Hepatocyte (in vitro differentiated cells): ENCODE measurements around the gene AMZ2. TPM values are rescaled to one million over a fixed set of nuclear protein-coding genes. Genes with fewer than 3 reads are reported as not detected.
A peak's percentile ranks its signal among the peaks of the same experiment; 100 is the strongest.

Source experiments
- DNase-seq: peaks from one replicate; pipeline ENCODE4 v3.0.0-alpha.2; 2016; ENCODE audit warnings: low spot score
- H2AFZ ChIP-seq: fragments of 200-600 bp; sonication (generic); 2 replicates; pipeline ENCODE4 v1.6.0; 2016; ENCODE audit warnings: antibody characterized with exemption, mild to moderate bottlenecking
- H3K27ac ChIP-seq: fragments of 200-600 bp; sonication (generic); 2 replicates; pipeline ENCODE4 v1.5.1; 2016; ENCODE audit warnings: mild to moderate bottlenecking
- H3K27me3 ChIP-seq: fragments of 200-600 bp; sonication (generic); 2 replicates; pipeline ENCODE4 v1.6.1; 2016
- H3K36me3 ChIP-seq: fragments of 200-600 bp; sonication (generic); replicated peaks from 2 replicates; pipeline ENCODE4 v1.5.1; 2016; ENCODE audit warnings: low read depth; ENCODE audit not compliant: insufficient read depth
- H3K4me1 ChIP-seq: fragments of 200-600 bp; sonication (generic); 2 replicates; pipeline ENCODE4 v1.5.1; 2016; ENCODE audit warnings: mild to moderate bottlenecking, moderate library complexity; ENCODE audit not compliant: insufficient read depth
- H3K4me2 ChIP-seq: fragments of 200-600 bp; sonication (generic); 2 replicates; pipeline ENCODE4 v1.6.0; 2016
- H3K4me3 ChIP-seq: fragments of 200-600 bp; sonication (generic); 2 replicates; pipeline ENCODE4 v1.5.1; 2016; ENCODE audit warnings: mild to moderate bottlenecking
- H3K79me2 ChIP-seq: fragments of 200-600 bp; sonication (generic); 2 replicates; pipeline ENCODE4 v1.6.0; 2017; ENCODE audit warnings: mild to moderate bottlenecking
- H3K9me2 ChIP-seq: fragments of 200-600 bp; sonication (generic); replicated peaks from 2 replicates; pipeline ENCODE4 v1.6.0; 2017; ENCODE audit warnings: mild to moderate bottlenecking; ENCODE audit not compliant: insufficient read depth
- H3K9me3 ChIP-seq: fragments of 200-600 bp; sonication (generic); 2 replicates; pipeline ENCODE4 v1.5.1; 2016; ENCODE audit warnings: low read depth, mild to moderate bottlenecking
- H4K20me1 ChIP-seq: fragments of 200-600 bp; sonication (generic); 2 replicates; pipeline ENCODE4 v1.6.0; 2016; ENCODE audit warnings: mild to moderate bottlenecking; ENCODE audit not compliant: insufficient read depth, poor library complexity, severe bottlenecking
- EZH2 ChIP-seq: fragments of 200-600 bp; sonication (generic); IDR thresholded peaks from 2 replicates; pipeline ENCODE4 v1.6.1; 2016; ENCODE audit warnings: antibody characterized with exemption, mild to moderate bottlenecking, borderline replicate concordance
- EZH2phosphoT487 ChIP-seq: fragments of 200-600 bp; sonication (generic); IDR thresholded peaks from one replicate; pipeline ENCODE4 v1.6.1; 2018; ENCODE audit warnings: antibody characterized with exemption, mild to moderate bottlenecking, low read depth, moderate library complexity; ENCODE audit not compliant: unreplicated experiment, severe bottlenecking
- WGBS: methylation state at CpG from one replicate; pipeline ENCODE4 v1.1.6; 2016; ENCODE audit warnings: low lambda C conversion rate; ENCODE audit errors: missing lambda C conversion rate; 5-methylcytosine and 5-hydroxymethylcytosine counted together
- polyA plus RNA-seq: library from polyadenylated mRNA; unstranded; fragments of >200 nt; fragmentation: Nextera tagmentation; extraction: Ambion mirVana; gene quantifications from 2 replicates; pipeline ENCODE4 v1.2.1, GENCODE V29; 2016
- total RNA-seq: library from RNA; depleted of rRNA; stranded (reverse); fragments of >200 nt; gene quantifications from 2 replicates; pipeline ENCODE4 v1.2.3, GENCODE V29; 2014
- TF ChIP-seq, protein P1 (sequence below): fragments of 200-600 bp; sonication (generic); IDR thresholded peaks from 2 replicates; pipeline ENCODE4 v1.5.1; 2016; ENCODE audit warnings: antibody characterized with exemption, mild to moderate bottlenecking; ENCODE audit not compliant: poor library complexity

The AMZ2 gene, protein sequence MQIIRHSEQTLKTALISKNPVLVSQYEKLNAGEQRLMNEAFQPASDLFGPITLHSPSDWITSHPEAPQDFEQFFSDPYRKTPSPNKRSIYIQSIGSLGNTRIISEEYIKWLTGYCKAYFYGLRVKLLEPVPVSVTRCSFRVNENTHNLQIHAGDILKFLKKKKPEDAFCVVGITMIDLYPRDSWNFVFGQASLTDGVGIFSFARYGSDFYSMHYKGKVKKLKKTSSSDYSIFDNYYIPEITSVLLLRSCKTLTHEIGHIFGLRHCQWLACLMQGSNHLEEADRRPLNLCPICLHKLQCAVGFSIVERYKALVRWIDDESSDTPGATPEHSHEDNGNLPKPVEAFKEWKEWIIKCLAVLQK
- 58.8 and 64.7 TPM in 2 replicates for total RNA-seq
- polyA plus RNA-seq: 51.6 and 53.1 TPM in 2 replicates

DNA sequence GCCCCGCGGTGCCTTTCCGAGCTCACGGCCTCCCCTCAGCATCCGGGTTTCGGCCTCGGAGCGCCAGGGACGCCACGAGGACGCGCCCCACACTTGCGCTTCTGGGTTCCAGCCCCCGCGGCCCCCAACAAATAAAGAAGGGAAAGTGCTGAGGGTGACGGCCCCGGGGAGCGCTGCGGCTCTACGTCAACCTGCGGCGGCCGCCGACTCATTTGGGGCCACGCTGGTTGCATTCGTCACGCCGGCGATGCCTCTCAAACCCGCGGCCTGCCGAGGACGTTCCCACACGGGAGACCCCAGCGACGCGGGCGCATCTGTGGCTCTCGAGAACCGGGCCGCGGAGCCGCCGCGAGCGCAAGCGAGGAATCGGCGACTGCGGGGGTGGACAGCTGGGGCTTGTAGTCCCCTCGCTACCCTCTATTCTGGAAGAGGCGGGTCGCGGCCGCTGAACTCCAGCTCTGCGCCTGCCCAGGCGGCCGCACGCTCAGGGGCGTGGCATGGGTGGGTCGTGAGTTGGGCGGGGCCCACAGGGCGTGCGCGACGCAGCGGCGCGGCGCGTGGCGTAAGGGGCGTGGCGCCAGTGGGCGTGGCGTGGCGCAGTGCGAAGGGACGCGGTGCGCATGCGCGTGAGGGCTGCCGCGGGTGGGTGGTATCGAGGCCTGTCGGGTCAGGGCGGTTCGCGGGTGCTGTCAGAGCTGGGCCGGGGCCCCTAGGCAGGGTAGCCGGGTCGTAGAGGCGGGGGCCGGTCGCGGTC lies at the start of gene AMZ2:
Gene AMZ2 (plus strand): TSS at position 599 of the 754 bp plus-strand sequence. CDS start 2,145 bp downstream, outside the sequence.
- Histone ChIP-seq H3K9me2 (no peaks in the 10 kb centered on the region), H3K9me3 (no peaks in the 10 kb centered on the region), H4K20me1 (no peaks in the 10 kb centered on the region), H3K36me3 (no peaks in the 10 kb centered on the region), H2AFZ (peak within 1 kb of the TSS; percentile 96), H3K4me3 (peak within 1 kb of the TSS; percentile 87), H3K79me2 (peaks cover 13% of the 10 kb centered on the region), H3K4me1 (peaks cover 7% of the 10 kb centered on the region), H3K27ac (peak within 1 kb of the TSS; percentile 98), H3K27me3 (no peaks in the 10 kb centered on the region), H3K4me2 (peak within 1 kb of the TSS; percentile 89)
- DNase-seq: peak; percentile 98
- WGBS: 2% methylated on average over 88 of the region's 97 CpGs
- TF ChIP-seq EZH2 (no peak), EZH2phosphoT487 (no peak)
- TF ChIP-seq, protein P1, sequence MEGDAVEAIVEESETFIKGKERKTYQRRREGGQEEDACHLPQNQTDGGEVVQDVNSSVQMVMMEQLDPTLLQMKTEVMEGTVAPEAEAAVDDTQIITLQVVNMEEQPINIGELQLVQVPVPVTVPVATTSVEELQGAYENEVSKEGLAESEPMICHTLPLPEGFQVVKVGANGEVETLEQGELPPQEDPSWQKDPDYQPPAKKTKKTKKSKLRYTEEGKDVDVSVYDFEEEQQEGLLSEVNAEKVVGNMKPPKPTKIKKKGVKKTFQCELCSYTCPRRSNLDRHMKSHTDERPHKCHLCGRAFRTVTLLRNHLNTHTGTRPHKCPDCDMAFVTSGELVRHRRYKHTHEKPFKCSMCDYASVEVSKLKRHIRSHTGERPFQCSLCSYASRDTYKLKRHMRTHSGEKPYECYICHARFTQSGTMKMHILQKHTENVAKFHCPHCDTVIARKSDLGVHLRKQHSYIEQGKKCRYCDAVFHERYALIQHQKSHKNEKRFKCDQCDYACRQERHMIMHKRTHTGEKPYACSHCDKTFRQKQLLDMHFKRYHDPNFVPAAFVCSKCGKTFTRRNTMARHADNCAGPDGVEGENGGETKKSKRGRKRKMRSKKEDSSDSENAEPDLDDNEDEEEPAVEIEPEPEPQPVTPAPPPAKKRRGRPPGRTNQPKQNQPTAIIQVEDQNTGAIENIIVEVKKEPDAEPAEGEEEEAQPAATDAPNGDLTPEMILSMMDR: no peak

DNA sequence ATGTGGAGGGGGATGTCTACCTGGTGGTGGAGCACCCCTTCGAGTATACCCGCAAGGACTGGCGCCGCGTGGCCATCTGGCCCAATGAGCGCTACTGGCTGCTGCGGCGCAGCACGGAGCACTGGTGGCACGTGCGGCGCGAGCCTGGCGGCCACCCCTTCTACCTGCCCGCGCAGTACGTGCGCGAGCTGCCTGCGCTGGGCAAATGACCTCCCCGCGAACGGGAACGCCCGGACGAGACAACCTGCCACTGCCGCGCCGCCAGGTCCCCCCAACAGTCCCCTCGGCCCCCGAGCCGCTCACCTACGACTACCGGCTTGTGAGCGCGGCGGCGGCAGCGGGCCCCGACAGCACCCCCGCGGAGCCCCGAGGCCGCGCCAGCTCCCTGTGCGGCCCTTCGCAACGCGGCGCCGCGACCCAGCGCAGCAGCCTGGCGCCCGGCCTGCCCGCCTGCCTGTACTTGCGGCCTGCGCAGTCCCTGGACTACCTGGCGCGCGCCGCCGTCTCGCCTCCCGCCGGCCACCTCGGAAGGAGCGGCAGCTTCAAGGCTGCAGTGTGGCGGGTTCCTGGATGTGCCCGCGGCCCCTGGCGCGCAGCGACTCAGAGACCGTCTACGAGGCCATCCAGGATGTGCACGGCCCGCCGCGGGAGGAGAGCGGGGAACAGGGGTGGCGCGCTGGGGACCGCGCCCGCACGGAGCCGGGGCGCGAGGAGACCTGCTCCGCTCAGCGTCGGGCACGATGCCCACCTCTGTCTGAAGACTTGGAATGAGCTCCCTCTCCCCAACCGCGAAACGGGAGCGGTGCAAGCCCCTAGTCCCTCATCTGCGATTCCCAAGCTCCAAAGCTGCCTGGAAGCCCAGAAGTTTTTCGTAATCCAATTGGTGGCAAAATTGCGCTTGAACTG lies 48.7 kb upstream of the AMZ2 start:
- Histone ChIP-seq H3K4me2 (peak overlapping the region; percentile 78), H3K4me1 (peaks cover 33% of the 10 kb centered on the region), H3K27ac (no peak overlapping the region), H4K20me1 (no peaks in the 10 kb centered on the region), H3K9me3 (no peaks in the 10 kb centered on the region), H3K27me3 (peaks cover 74% of the 10 kb centered on the region), H3K79me2 (no peaks in the 10 kb centered on the region), H3K9me2 (no peaks in the 10 kb centered on the region), H2AFZ (no peak overlapping the region), H3K36me3 (no peaks in the 10 kb centered on the region), H3K4me3 (no peak overlapping the region)
- peak; percentile 29 for DNase-seq
- TF ChIP-seq EZH2: peak; percentile 94
- TF ChIP-seq, protein P1: no peak
- TF ChIP-seq EZH2phosphoT487: peak; percentile 15
- 4% methylated on average over 85 of the region's 101 CpGs for WGBS

DNA sequence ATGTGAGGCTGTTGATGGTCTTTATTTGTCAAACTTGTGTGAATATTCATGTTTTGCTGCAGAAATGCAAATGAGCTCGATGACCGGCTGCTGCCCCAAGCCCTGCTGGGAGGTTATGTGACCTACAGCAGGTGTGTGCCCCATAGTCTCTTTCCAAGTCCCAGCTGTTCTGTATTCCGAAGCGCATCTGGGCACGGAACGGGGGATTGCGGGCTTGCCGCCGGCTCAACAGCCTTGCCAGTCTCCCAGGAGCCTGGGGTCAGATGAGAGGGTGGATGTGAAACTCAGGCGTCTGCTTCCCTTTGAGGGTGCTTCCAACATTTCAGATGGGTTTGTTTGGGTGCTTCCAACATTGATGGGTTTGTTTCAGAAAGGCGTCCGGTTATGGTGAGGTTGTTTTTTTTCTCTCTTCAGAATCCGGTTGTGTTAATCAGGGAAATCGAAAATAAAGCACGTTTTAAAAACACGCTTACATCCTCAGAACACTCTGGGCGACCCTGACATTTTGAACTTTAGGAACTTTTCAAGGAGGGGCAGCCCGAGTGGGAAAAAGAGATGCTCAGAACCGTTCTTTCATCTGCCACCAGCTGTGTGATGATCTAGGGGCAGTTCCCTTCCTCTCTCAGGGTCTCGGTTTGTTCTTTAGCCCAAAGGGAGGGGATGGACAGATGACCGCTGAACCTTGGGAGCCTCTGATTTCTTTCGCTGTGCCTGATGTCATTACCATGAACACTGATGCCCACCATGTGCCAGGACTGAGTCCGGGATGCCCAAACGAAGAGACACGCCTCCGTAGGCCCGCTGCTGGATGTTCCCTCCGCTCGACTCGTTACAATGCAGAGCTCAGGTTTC lies 47.8 kb upstream of the AMZ2 start:
- H3K4me1 ChIP-seq: peaks cover 35% of the 10 kb centered on the region
- DNase-seq: no peak
- 13% methylated on average over 30 of the region's 30 CpGs for WGBS

More for the DNA sequence above, 47.8 kb upstream of the AMZ2 start:
- peak; percentile 52 for TF ChIP-seq EZH2phosphoT487
- TF ChIP-seq, protein P1: no peak
- Histone ChIP-seq H2AFZ (no peak overlapping the region), H3K27me3 (peaks cover 67% of the 10 kb centered on the region), H3K9me2 (no peaks in the 10 kb centered on the region), H3K79me2 (no peaks in the 10 kb centered on the region), H3K4me2 (peak overlapping the region; percentile 78), H4K20me1 (no peaks in the 10 kb centered on the region), H3K4me3 (no peak overlapping the region), H3K36me3 (no peaks in the 10 kb centered on the region), H3K9me3 (no peaks in the 10 kb centered on the region), H3K27ac (no peak overlapping the region)
